Mucosa of descending colon (tissue), 3 donors: ENCODE data around the gene CELF4. TPM values are rescaled to one million over a fixed set of nuclear protein-coding genes. Genes with fewer than 3 reads are reported as not detected.

Experiments used
- ATAC-seq: fragments of 200-7000 bp; cut with Tn5 transposase; one replicate; pipeline ENCODE4 v1.9.1; 2020; ENCODE audit warnings: mild to moderate bottlenecking, moderate library complexity
- DNase-seq, 3 donors: peaks; one replicate each; pipeline ENCODE4 v3.0.0-alpha.2; 2020
- H3K36me3 ChIP-seq: fragments of 200-600 bp; one replicate; pipeline ENCODE4 v1.8.0; 2021; ENCODE audit warnings: low read depth, mild to moderate bottlenecking
- H3K4me1 ChIP-seq: fragments of 200-600 bp; one replicate; pipeline ENCODE4 v1.8.0; 2021; ENCODE audit warnings: low read depth, mild to moderate bottlenecking
- H3K4me3 ChIP-seq: fragments of 200-600 bp; one replicate; pipeline ENCODE4 v1.8.0; 2021; ENCODE audit warnings: mild to moderate bottlenecking
- H3K9me3 ChIP-seq: fragments of 200-600 bp; one replicate; pipeline ENCODE4 v1.8.0; 2021; ENCODE audit warnings: mild to moderate bottlenecking
- intact Hi-C, 2 donors: fragments of 100-400 bp; cut with DNase I in 1 of 2; cut with micrococcal nuclease in 1 of 2; formaldehyde crosslinking; loops; one replicate each; pipeline versions ENCODE4 v1.11.0 to v1.11.1; 2022; cut with DNase I, micrococcal nuclease
- total RNA-seq, 3 donors: library from RNA; stranded (reverse); fragmentation: NEBNext Ultra II Directional in 2 of 3; extraction: Animal tissue kit (Norgen Biotek cat#: 25700) in 2 of 3; gene quantifications; one replicate each; pipeline versions ENCODE4 v1.2.1 to v1.2.4, GENCODE V29; 2021 to 2023
- TF ChIP-seq, protein P1 (sequence below): fragments of 200-600 bp; IDR thresholded peaks from one replicate; pipeline ENCODE4 v1.8.0; 2022; ENCODE audit warnings: antibody characterized with exemption, mild to moderate bottlenecking
- donor health status: DM: no; HTN: no; CAD: no; lungs with moderate emphysema.
- donor health status: DM: no; HTN: no; CAD: no.
- donor health status: DM: no; HTN: yes; CAD: no.

Gene CELF4
- total RNA-seq, 3 donors from 2014 or later, result 0.32 to 4.4 (median 0.72) TPM

DNA sequence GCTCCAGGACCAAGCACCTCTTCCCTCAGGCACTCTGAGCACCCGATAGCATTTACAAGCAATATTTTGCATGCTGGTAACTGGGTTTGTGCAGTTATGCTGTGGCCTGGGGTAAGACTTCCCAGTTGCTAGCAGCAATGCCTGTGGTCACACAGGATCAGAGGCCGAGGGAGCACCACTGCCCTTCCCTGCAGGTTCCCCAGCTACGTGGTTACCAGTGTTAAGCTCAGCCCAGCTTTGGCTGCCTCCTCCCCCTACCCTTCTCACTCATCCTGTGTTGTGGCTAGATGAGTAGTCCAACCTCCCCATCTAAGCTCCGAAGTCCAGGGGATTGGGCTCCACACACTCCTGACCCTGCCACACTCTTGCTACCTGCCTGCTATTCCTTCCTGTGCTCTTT, 141.1 kb downstream of the CELF4 start:
- Histone ChIP-seq H3K36me3 (no peaks in the 10 kb centered on the region), H3K4me3 (no peak overlapping the region), H3K4me1 (no peaks in the 10 kb centered on the region), H3K9me3 (no peaks in the 10 kb centered on the region)
- TF ChIP-seq, protein P1, sequence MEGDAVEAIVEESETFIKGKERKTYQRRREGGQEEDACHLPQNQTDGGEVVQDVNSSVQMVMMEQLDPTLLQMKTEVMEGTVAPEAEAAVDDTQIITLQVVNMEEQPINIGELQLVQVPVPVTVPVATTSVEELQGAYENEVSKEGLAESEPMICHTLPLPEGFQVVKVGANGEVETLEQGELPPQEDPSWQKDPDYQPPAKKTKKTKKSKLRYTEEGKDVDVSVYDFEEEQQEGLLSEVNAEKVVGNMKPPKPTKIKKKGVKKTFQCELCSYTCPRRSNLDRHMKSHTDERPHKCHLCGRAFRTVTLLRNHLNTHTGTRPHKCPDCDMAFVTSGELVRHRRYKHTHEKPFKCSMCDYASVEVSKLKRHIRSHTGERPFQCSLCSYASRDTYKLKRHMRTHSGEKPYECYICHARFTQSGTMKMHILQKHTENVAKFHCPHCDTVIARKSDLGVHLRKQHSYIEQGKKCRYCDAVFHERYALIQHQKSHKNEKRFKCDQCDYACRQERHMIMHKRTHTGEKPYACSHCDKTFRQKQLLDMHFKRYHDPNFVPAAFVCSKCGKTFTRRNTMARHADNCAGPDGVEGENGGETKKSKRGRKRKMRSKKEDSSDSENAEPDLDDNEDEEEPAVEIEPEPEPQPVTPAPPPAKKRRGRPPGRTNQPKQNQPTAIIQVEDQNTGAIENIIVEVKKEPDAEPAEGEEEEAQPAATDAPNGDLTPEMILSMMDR, result no peak
- DNase-seq, result no peak
- intact Hi-C loops, result no loop called here
- ATAC-seq, result no peak

DNA sequence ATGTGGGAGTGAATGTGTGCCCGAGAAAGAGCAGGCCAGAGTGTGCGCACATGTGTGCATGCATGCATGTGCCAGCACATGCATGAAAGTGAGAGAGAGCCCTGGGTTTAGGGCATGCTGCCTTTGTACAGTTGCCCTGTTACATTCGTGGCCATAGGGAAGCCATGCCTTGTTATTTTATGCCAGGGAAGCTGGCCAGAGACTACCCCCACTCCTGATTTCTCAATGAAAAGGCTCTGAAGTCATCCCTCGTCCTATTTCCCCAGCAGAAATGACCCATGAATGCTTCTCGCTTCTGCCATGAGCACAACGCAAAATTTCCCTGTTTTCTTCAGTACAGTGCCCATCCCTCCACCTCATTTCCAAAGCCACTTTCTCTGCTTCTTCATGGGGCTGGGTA, 143.0 kb downstream of the CELF4 start:
- ATAC-seq, result no peak
- intact Hi-C loops, result no loop called here
- H3K36me3 ChIP-seq, result no peaks in the 10 kb centered on the region
- H3K9me3 ChIP-seq, result no peaks in the 10 kb centered on the region
- no peak overlapping the region for H3K4me3 ChIP-seq
- TF ChIP-seq, protein P1, result no peak
- DNase-seq, result no peak
- H3K4me1 ChIP-seq, result no peaks in the 10 kb centered on the region

DNA sequence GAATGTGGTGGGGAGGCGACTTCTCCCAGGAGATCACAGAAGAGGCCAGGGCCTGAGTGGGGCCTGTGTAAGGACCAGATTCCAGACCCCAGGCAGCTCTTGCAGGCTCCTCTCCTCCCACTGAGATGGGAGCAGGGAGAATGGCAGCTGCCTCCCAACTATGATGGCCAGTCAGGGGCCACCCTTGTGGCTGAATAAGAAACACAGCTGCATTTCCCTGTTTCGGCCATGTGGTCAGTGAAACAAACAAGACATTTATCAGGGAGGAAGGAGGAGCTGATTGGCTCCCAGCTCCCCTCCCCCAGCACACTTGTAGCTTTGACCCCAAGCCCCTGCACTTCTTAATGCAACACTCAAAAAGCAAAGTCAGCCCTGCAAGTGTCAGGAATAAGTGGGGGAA, 143.5 kb downstream of the CELF4 start:
- no peaks in the 10 kb centered on the region for H3K36me3 ChIP-seq
- ATAC-seq (no peak), DNase-seq (no peak)
- no peaks in the 10 kb centered on the region for H3K4me1 ChIP-seq
- intact Hi-C loops, result no loop called here
- TF ChIP-seq, protein P1, result no peak
- H3K4me3 ChIP-seq, result no peak overlapping the region
- no peaks in the 10 kb centered on the region for H3K9me3 ChIP-seq

DNA sequence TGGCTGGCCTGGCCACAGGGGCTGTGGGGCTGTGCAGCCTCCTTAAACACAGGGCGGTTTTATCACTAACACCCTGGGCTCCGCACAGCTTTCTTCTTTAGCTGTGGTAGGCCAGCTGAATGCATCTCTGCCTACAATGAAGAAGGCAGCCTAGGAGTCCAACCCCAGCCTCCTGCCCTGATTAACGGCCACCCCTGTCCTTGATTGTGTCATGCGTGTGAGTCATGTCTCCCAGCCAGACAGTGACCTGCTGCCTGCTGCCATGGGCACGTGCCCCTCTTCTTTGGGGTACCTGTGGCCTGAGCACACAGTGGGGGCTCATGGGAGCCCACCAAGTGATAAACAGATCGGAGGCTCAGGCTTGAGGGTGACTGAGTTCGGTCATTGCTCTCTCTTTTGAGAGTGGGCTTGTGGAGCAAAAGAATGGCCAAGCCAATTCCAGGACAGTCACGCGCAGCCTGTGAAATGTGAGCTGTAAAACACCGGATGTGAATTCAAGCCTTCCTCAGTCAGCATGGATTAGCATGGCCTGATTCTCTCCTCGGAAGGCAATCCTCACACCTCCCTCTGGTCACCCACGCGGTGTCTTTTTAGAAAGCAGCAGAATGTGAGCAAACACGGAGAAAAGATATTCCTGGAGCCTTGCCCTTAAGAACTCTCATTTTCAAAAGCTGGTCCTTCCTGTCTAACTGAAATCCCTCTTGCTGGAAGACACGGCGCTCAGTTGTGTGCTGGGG, 144.1 kb downstream of the CELF4 start:
- no peaks in the 10 kb centered on the region for H3K4me1 ChIP-seq
- H3K4me3 ChIP-seq, result no peak overlapping the region
- no peaks in the 10 kb centered on the region for H3K9me3 ChIP-seq
- no peak for ATAC-seq
- TF ChIP-seq, protein P1, result no peak
- no peak for DNase-seq
- intact Hi-C loops, result no loop called here
- H3K36me3 ChIP-seq, result no peaks in the 10 kb centered on the region

DNA sequence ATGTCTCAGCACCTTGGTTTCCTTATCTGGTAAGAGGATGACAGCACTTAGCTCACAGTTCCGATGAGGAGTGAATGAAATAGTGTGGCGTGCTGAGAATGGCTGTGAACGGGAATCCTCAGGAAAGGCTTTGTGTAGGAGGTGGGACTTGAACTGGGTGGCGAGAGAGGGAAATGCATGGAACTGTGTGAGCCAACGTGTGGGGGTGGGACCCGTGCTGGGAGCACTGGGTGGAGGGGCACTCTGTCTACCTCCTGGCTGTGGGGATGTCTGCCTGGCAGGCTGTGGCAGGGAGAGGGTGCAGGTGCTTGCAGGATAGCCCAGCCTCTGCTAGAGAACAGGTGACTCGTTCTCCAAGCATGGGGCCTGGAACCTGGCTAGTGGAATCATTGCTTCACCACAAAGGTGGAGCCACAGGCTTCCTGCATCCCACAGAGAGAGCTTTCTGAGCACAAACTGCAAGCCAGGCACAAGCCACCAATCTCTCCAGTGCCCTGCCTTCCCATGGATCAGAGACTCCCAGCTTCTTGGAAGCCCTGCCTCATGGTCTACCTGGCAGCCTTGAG, 145.2 kb downstream of the CELF4 start:
- DNase-seq (no peak), ATAC-seq (no peak)
- Histone ChIP-seq H3K4me1 (no peaks in the 10 kb centered on the region), H3K9me3 (no peaks in the 10 kb centered on the region), H3K36me3 (no peaks in the 10 kb centered on the region), H3K4me3 (no peak overlapping the region)
- intact Hi-C loops, result no loop called here
- TF ChIP-seq, protein P1, result no peak
